AG04450 (cell line): Measurements from ENCODE around the gene FHAD1. TPM values are rescaled to one million over a fixed set of nuclear protein-coding genes. Genes with fewer than 3 reads are reported as not detected.

Experiments used
- CTCF ChIA-PET: fragments of 300-600, 350-600 bp; formaldehyde crosslinking; extraction: SDS; loops from one replicate; lab custom pipeline; 2022; ENCODE audit warnings: antibody characterized with exemption, inconsistent platforms; lab: Charles Lee
- POLR2A ChIA-PET: fragments of 350-600 bp; formaldehyde crosslinking; extraction: SDS; loops from one replicate; lab custom pipeline; 2021; ENCODE audit warnings: antibody characterized with exemption, inconsistent platforms; lab: Yijun Ruan, JAX
- DNase-seq: peaks from one replicate; pipeline ENCODE4 v3.0.0-alpha.2; 2011; ENCODE audit warnings: low read depth, low spot score
- H3K27ac ChIP-seq: one replicate; pipeline ENCODE4 v1.5.1; 2012; ENCODE audit warnings: low read depth, low read length, control low read depth
- H3K27me3 ChIP-seq: one replicate; pipeline ENCODE4 v1.6.0; 2012; ENCODE audit warnings: low read length; ENCODE audit not compliant: control insufficient read depth, insufficient read depth
- H3K4me3 ChIP-seq: 2 replicates; pipeline ENCODE4 v1.5.1; 2011; ENCODE audit warnings: mild to moderate bottlenecking, low read depth, low read length, control low read depth
- H3K9me3 ChIP-seq: 2 replicates; pipeline ENCODE4 v1.5.1; 2012; ENCODE audit warnings: low read length; ENCODE audit not compliant: control insufficient read depth, insufficient read depth
- polyA plus RNA-seq: library from polyadenylated mRNA; depleted of rRNA; stranded (reverse); fragments of >200 nt; gene quantifications from 2 replicates; pipeline ENCODE4 v1.2.3, GENCODE V29; 2011
- TF ChIP-seq, protein P1 (sequence below): IDR thresholded peaks from 2 replicates; pipeline ENCODE4 v1.5.1; 2011; ENCODE audit warnings: low read depth, low read length, control low read depth, inconsistent platforms

The FHAD1 gene
- polyA plus RNA-seq, 1 experiment, result 0.36 TPM

DNA sequence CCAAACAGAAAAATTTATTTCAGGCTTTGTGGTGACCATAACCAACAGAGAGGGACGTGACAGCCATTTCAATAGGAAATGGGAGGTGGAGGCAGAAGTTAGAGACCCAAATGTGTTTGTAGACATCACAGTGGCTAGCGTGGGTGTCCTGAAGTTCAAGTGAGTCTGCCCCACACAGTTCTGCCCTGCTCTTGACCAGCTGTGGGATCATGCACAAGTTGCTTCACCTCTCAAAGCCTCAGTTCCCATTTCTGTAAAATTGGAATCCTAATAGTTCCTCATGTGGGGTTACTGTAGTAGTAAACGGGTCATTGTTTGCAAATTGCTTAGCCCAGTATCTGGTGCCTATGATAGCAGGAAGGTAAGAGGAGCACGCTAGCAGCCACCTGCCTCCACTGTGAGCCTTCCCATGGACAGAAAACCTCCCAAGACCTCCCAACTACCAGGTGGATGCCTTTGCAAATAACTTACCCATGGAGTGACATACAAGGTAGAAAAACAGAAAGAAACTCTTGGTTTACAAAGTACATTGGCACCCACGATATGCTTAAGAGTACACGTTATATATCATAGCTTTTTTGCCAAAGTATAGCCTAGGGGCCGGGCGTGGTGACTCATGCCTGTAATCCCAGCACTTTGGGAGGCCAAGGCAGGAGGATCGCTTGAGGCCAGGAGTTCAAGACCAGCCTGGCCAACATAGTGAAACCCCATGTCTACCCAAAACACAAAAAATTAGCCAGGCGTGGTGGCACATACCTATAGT lies 29.1 kb downstream of the FHAD1 start:
- no peaks in the 10 kb centered on the region for H3K9me3 ChIP-seq
- CTCF ChIA-PET, result interaction anchor here (1.0 to 8.0 kb wide), 5 partner anchors 28 to 148 kb away, joined by 3 to 172 read pairs (median 4); no protein-coding TSS in a partner anchor
- H3K4me3 ChIP-seq, result no peak overlapping the region
- H3K27ac ChIP-seq, result no peak overlapping the region
- POLR2A ChIA-PET, result no interaction called here
- TF ChIP-seq, protein P1, sequence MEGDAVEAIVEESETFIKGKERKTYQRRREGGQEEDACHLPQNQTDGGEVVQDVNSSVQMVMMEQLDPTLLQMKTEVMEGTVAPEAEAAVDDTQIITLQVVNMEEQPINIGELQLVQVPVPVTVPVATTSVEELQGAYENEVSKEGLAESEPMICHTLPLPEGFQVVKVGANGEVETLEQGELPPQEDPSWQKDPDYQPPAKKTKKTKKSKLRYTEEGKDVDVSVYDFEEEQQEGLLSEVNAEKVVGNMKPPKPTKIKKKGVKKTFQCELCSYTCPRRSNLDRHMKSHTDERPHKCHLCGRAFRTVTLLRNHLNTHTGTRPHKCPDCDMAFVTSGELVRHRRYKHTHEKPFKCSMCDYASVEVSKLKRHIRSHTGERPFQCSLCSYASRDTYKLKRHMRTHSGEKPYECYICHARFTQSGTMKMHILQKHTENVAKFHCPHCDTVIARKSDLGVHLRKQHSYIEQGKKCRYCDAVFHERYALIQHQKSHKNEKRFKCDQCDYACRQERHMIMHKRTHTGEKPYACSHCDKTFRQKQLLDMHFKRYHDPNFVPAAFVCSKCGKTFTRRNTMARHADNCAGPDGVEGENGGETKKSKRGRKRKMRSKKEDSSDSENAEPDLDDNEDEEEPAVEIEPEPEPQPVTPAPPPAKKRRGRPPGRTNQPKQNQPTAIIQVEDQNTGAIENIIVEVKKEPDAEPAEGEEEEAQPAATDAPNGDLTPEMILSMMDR, result no peak
- no peak for DNase-seq
- H3K27me3 ChIP-seq, result peaks cover 24% of the 10 kb centered on the region

DNA sequence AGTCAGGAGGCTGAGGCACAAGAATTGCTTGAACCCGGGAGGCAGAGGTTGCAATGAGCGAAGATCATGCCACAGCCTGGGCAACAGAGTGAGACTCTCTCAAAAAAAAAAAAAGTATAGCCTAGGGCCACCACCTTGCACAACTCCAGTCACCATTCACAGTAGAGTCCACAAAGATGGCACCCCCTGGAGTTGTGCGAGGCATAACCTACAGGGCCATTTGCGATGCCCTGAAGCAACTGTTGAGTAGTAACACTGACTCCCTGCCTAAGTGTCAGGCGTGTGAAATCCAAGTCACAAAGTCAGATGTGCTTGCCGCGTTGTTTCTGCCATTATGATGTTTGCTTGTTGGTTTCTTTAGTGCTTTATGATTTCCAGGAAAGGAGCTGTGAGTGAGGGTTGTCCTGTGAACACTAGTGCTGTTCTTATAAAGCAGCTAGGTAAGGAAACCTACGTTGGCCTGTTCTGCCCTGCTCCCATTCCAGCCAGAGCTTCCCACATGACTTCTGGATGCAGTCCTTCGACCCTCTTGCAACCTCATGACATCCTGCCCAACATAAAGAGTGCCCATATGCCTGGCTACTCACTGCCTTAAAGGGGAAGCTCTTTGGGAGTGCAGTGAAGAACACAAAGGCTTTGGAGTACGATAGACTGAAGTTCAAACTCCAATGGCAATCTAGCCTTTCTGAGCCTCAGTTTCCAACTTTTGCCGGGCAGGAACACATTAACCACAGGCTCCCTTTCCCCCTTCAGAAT lies 29.8 kb downstream of the FHAD1 start:
- CTCF ChIA-PET, result interaction anchor here (1.2 to 2.1 kb wide), 2 partner anchors 125 to 149 kb away, joined by 4 to 7 read pairs; no protein-coding TSS in a partner anchor

DNA sequence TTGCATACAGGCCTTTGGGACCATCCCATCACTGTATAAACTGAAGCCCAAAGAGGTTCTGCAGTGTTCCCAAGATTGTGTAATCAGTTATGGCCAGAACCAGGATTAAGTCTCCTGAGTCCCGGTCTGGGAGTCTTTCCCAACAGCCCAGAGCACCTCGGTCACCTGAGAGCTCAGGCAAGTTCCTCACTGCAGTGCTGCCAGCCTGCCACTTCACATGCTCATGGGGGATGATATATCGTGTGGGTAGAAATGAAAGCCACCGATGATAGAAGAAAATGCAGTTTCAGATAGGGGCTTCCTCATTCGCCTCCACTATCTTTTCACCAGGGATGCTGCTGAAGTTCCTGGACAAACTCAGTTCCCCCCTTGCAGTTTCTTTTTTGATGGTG lies 30.4 kb downstream of the FHAD1 start:
- Histone ChIP-seq H3K4me3 (no peak overlapping the region), H3K27ac (no peak overlapping the region), H3K9me3 (no peaks in the 10 kb centered on the region), H3K27me3 (peaks cover 24% of the 10 kb centered on the region)
- TF ChIP-seq, protein P1, result no peak
- CTCF ChIA-PET, result interaction anchor here (1.2 to 2.1 kb wide), 2 partner anchors 125 to 150 kb away, joined by 4 to 7 read pairs; no protein-coding TSS in a partner anchor
- POLR2A ChIA-PET, result no interaction called here
- no peak for DNase-seq

More for the DNA sequence above, 29.8 kb downstream of the FHAD1 start:
- H3K9me3 ChIP-seq, result no peaks in the 10 kb centered on the region
- DNase-seq, result no peak
- H3K4me3 ChIP-seq, result no peak overlapping the region
- no peak overlapping the region for H3K27ac ChIP-seq
- TF ChIP-seq, protein P1, result no peak
- H3K27me3 ChIP-seq, result peaks cover 24% of the 10 kb centered on the region
- POLR2A ChIA-PET, result no interaction called here

DNA sequence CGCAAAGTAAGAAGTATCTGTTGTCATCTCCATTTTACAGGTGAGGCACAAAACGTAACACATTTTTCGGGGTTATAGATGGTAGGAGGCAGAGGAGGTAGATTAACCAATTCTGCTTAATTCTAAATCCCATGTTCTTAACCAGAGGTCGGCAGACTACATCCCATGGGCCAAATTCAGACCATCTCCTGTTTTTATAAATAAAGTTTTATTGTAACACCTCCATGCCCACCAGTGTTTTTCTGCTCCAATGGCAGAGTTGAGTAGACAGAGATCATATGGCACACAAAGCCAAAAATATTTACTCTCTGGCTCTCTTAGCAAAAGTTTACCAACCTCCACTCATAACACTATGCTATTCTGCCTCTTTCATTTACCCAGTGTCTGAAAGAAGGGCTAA lies 30.9 kb downstream of the FHAD1 start:
- no peak overlapping the region for H3K27ac ChIP-seq
- H3K27me3 ChIP-seq, result peaks cover 24% of the 10 kb centered on the region
- no peaks in the 10 kb centered on the region for H3K9me3 ChIP-seq
- POLR2A ChIA-PET, result no interaction called here
- TF ChIP-seq, protein P1, result no peak
- DNase-seq, result no peak
- no peak overlapping the region for H3K4me3 ChIP-seq
- CTCF ChIA-PET, result interaction anchor here (2.1 kb wide), 1 partner anchor 126 kb away, joined by 7 read pairs; no protein-coding TSS in a partner anchor
